AG04449 (cell line): ENCODE results near the gene LRRC4C.
A peak's percentile ranks its signal among the peaks of the same experiment; 100 is the strongest.

Experiments used
- CTCF ChIA-PET: fragments of 350-600 bp; formaldehyde crosslinking; extraction: SDS; loops from one replicate; lab custom pipeline; 2021; ENCODE audit warnings: antibody characterized with exemption; lab: Yijun Ruan, JAX
- POLR2A ChIA-PET: fragments of 400-600, 350-600 bp; formaldehyde crosslinking; extraction: SDS; loops from one replicate; lab custom pipeline; 2020; ENCODE audit warnings: antibody characterized with exemption, inconsistent platforms; lab: Yijun Ruan, JAX
- DNase-seq: peaks from one replicate; pipeline ENCODE4 v3.0.0-alpha.2; 2010; ENCODE audit warnings: low read depth, low spot score
- H3K4me3 ChIP-seq: 2 replicates; pipeline ENCODE4 v1.5.1; 2011; ENCODE audit warnings: low read depth, mild to moderate bottlenecking, control low read depth, low read length
- CTCF ChIP-seq: IDR thresholded peaks from one replicate; pipeline ENCODE4 v1.5.1; 2011; ENCODE audit warnings: mild to moderate bottlenecking, moderate library complexity, low read length, control low read depth, inconsistent platforms; ENCODE audit not compliant: insufficient read depth; ENCODE audit errors: missing control alignments

The LRRC4C gene

GRCh38 chr11:41237382-41237781 lies 222.1 kb downstream of the LRRC4C start:
- DNase-seq: no peak
- no peak for TF ChIP-seq CTCF
- ChIA-PET CTCF (no interaction called here), POLR2A (no interaction called here)
- H3K4me3 ChIP-seq: no peak overlapping the region

- no peak for DNase-seq
- no peak overlapping the region for H3K4me3 ChIP-seq
- CTCF ChIA-PET: no interaction called here
- POLR2A ChIA-PET: no interaction called here
- TF ChIP-seq CTCF: no peak
These were observed 223.8 kb downstream of the LRRC4C start for GRCh38 chr11:41235668-41236067.

- H3K4me3 ChIP-seq: no peak overlapping the region
- CTCF ChIA-PET: no interaction called here
- DNase-seq: no peak
- POLR2A ChIA-PET: no interaction called here
- no peak for TF ChIP-seq CTCF
These were observed 233.4 kb downstream of the LRRC4C start for GRCh38 chr11:41225856-41226633.

GRCh38 chr11:41222236-41222635 lies 237.2 kb downstream of the LRRC4C start:
- POLR2A ChIA-PET: no interaction called here
- no peak for DNase-seq
- CTCF ChIA-PET: no interaction called here
- H3K4me3 ChIP-seq: no peak overlapping the region
- TF ChIP-seq CTCF: no peak

- H3K4me3 ChIP-seq: no peak overlapping the region
- ChIA-PET POLR2A (no interaction called here), CTCF (no interaction called here)
- no peak for DNase-seq
- TF ChIP-seq CTCF: no peak
These were observed 253.1 kb downstream of the LRRC4C start for GRCh38 chr11:41206388-41206787.

- DNase-seq: no peak
- peak; percentile 41 for TF ChIP-seq CTCF
- H3K4me3 ChIP-seq: no peak overlapping the region
- ChIA-PET CTCF (interaction anchor here (1.1 to 1.2 kb wide), 2 partner anchors 895 to 896 kb away, joined by 3 to 4 read pairs; no protein-coding TSS in a partner anchor), POLR2A (no interaction called here)
These were observed 258.3 kb downstream of the LRRC4C start for GRCh38 chr11:41201156-41201555.
